Loucy (cell line): ENCODE measurements around the gene MAPRE3.

Experiments used
- H2AFZ ChIP-seq: fragments of 200-600 bp; sonication (generic); 2 replicates; pipeline ENCODE4 v1.6.0; 2016; ENCODE audit warnings: antibody characterized with exemption, mild to moderate bottlenecking, low read length, moderate library complexity
- H3F3A ChIP-seq: fragments of 200-600 bp; 2 replicates; pipeline ENCODE4 v1.6.0; 2016; ENCODE audit warnings: antibody characterized with exemption, low read depth, mild to moderate bottlenecking
- H3K27me3 ChIP-seq: fragments of 200-600 bp; sonication (generic); 2 replicates; pipeline ENCODE4 v1.6.1; 2014; ENCODE audit warnings: low read length, mild to moderate bottlenecking; ENCODE audit not compliant: insufficient read depth, poor library complexity, severe bottlenecking
- H3K36me3 ChIP-seq: fragments of 200-600 bp; sonication (generic); 2 replicates; pipeline ENCODE4 v1.6.1; 2016; ENCODE audit warnings: low read length; ENCODE audit not compliant: insufficient read depth
- H3K4me1 ChIP-seq: fragments of 200-600 bp; sonication (generic); 2 replicates; pipeline ENCODE4 v1.5.1; 2014; ENCODE audit warnings: low read length, mild to moderate bottlenecking; ENCODE audit not compliant: insufficient read depth, poor library complexity, severe bottlenecking
- H3K4me2 ChIP-seq: fragments of 200-600 bp; sonication (generic); 2 replicates; pipeline ENCODE4 v1.6.0; 2014; ENCODE audit warnings: antibody characterized with exemption, low read length, low read depth, mild to moderate bottlenecking; ENCODE audit not compliant: poor library complexity, severe bottlenecking
- H3K4me3 ChIP-seq: fragments of 200-600 bp; sonication (generic); 2 replicates; pipeline ENCODE4 v1.5.1; 2014; ENCODE audit warnings: low read length, mild to moderate bottlenecking, mixed read lengths; ENCODE audit not compliant: poor library complexity, severe bottlenecking
- H3K79me2 ChIP-seq: fragments of 200-600 bp; sonication (generic); 2 replicates; pipeline ENCODE4 v1.6.1; 2014; ENCODE audit warnings: low read length; ENCODE audit not compliant: insufficient read depth
- H3K9ac ChIP-seq: fragments of 200-600 bp; sonication (generic); 2 replicates; pipeline ENCODE4 v1.6.0; 2014; ENCODE audit warnings: mild to moderate bottlenecking, low read depth, low read length, moderate library complexity; ENCODE audit not compliant: poor library complexity, severe bottlenecking
- H3K9me2 ChIP-seq: fragments of 200-600 bp; sonication (generic); replicated peaks from 2 replicates; pipeline ENCODE4 v1.6.1; 2016; ENCODE audit warnings: low read depth, low read length, mixed read lengths
- H3K9me3 ChIP-seq: fragments of 200-600 bp; sonication (generic); 2 replicates; pipeline ENCODE4 v1.6.1; 2014; ENCODE audit warnings: mild to moderate bottlenecking, antibody characterized with exemption, low read length, low read depth; ENCODE audit not compliant: insufficient read depth
- H4K20me1 ChIP-seq: fragments of 200-600 bp; sonication (generic); 2 replicates; pipeline ENCODE4 v1.6.0; 2014; ENCODE audit warnings: antibody characterized with exemption, low read length, mild to moderate bottlenecking; ENCODE audit not compliant: insufficient read depth, poor library complexity, severe bottlenecking
- CTCF ChIP-seq: fragments of 200-600 bp; sonication (generic); conservative IDR thresholded peaks from 2 replicates; pipeline ENCODE4 v1.5.1; 2014; ENCODE audit warnings: mild to moderate bottlenecking, antibody characterized with exemption, low read length
- EZH2phosphoT487 ChIP-seq: fragments of 200-600 bp; IDR thresholded peaks from 2 replicates; pipeline ENCODE4 v1.6.1; 2018; ENCODE audit warnings: antibody characterized with exemption, mild to moderate bottlenecking, moderate library complexity, borderline replicate concordance

The MAPRE3 gene

GRCh38 chr2:26969077-26969844 lies 1.2 kb upstream of the MAPRE3 start:
- Histone ChIP-seq H4K20me1 (no peaks in the 10 kb centered on the region), H3K27me3 (no peaks in the 10 kb centered on the region), H3K9me2 (no peaks in the 10 kb centered on the region), H3K9ac (no peak overlapping the region), H3K4me2 (no peak overlapping the region), H3K9me3 (no peaks in the 10 kb centered on the region), H3K79me2 (no peaks in the 10 kb centered on the region), H3F3A (no peaks in the 10 kb centered on the region), H3K36me3 (no peaks in the 10 kb centered on the region), H2AFZ (no peak overlapping the region), H3K4me3 (no peak overlapping the region), H3K4me1 (no peaks in the 10 kb centered on the region)
- TF ChIP-seq EZH2phosphoT487 (no peak), CTCF (no peak)

DNA sequence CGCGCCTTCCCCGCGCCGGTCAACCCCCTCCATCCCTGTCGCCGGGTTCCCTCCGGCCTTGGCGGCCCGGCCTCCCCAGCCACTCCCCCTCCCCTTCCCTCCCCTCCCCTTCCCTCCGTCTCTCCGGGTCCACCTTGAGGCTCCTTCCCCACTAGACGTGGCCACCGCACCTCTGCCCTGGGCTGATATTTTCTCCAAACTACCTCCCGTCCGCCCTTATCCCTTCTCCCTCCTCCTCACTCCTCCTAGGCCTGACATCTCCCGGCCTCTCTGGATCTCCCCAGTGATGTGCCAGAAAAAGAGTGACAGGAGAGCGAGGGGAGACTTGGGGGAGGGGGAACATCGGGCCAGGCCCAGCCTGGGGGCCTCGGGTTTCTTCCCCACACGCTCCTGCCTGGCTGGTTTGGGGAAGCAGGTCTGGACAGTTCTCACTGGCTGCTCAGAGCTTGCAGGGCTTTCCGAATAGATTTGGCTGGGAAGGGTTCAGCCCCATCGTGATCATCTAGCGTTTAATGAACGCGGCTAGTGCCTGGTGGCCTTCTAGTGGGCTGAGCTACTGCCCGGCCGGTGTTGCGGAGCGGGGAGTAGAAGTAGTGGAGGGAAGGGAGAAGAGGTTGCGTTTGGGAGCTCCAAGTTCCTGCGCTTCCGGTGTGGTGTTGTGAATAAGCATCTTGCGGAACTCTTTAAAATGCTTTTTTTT lies 641 bp downstream of the MAPRE3 start:
- no peaks in the 10 kb centered on the region for H3K9me2 ChIP-seq
- H3F3A ChIP-seq: no peaks in the 10 kb centered on the region
- H3K4me1 ChIP-seq: no peaks in the 10 kb centered on the region
- H3K79me2 ChIP-seq: no peaks in the 10 kb centered on the region
- H3K36me3 ChIP-seq: no peaks in the 10 kb centered on the region
- no peaks in the 10 kb centered on the region for H3K27me3 ChIP-seq
- H4K20me1 ChIP-seq: no peaks in the 10 kb centered on the region
- no peaks in the 10 kb centered on the region for H3K9me3 ChIP-seq
- H3K9ac ChIP-seq: no peak overlapping the region
- TF ChIP-seq EZH2phosphoT487: no peak
- TF ChIP-seq CTCF: no peak
- H3K4me3 ChIP-seq: no peak overlapping the region
- H2AFZ ChIP-seq: no peak overlapping the region
- no peak overlapping the region for H3K4me2 ChIP-seq

GRCh38 chr2:26971911-26972786 lies 1.7 kb downstream of the MAPRE3 start:
- no peak overlapping the region for H3K9ac ChIP-seq
- no peaks in the 10 kb centered on the region for H3K9me2 ChIP-seq
- H3K9me3 ChIP-seq: no peaks in the 10 kb centered on the region
- H2AFZ ChIP-seq: no peak overlapping the region
- H3K4me1 ChIP-seq: no peaks in the 10 kb centered on the region
- no peaks in the 10 kb centered on the region for H3K27me3 ChIP-seq
- no peaks in the 10 kb centered on the region for H4K20me1 ChIP-seq
- no peak for TF ChIP-seq EZH2phosphoT487
- no peak for TF ChIP-seq CTCF
- no peaks in the 10 kb centered on the region for H3K36me3 ChIP-seq
- no peaks in the 10 kb centered on the region for H3F3A ChIP-seq
- H3K79me2 ChIP-seq: no peaks in the 10 kb centered on the region
- H3K4me2 ChIP-seq: no peak overlapping the region
- H3K4me3 ChIP-seq: no peak overlapping the region
